Activated CD4-positive, alpha-beta T cell treated with anti-CD3 and anti-CD28 coated beads, Interleukin-2, amount 50 U/mL, for 1 hour (primary cell): ENCODE measurements around the gene LRCH1.

Experiments used
- DNase-seq: peaks from one replicate; pipeline ENCODE4 v3.0.0-alpha.2; 2020

The LRCH1 gene

GRCh38 chr13:46595136-46595884 is 42.3 kb downstream of the LRCH1 start:
- no peak for DNase-seq

GRCh38 chr13:46595885-46596275 is 42.9 kb downstream of the LRCH1 start:
- DNase-seq: no peak

GRCh38 chr13:46596466-46596865 is 43.5 kb downstream of the LRCH1 start:
- DNase-seq: no peak

GRCh38 chr13:46598140-46598819 is 45.3 kb downstream of the LRCH1 start:
- DNase-seq: no peak

- DNase-seq: no peak
Observed at GRCh38 chr13:46598820-46599180, 45.8 kb downstream of the LRCH1 start.

GRCh38 chr13:46600943-46601311 is 48.0 kb downstream of the LRCH1 start:
- DNase-seq: no peak

- DNase-seq: no peak
Observed at GRCh38 chr13:46602531-46602930, 49.6 kb downstream of the LRCH1 start.

- no peak for DNase-seq
Observed at GRCh38 chr13:46603165-46603603, 50.2 kb downstream of the LRCH1 start.

GRCh38 chr13:46604226-46604990 is 51.4 kb downstream of the LRCH1 start:
- no peak for DNase-seq

GRCh38 chr13:46605076-46605824 is 52.3 kb downstream of the LRCH1 start:
- no peak for DNase-seq

- no peak for DNase-seq
Observed at GRCh38 chr13:46605825-46606554, 53.0 kb downstream of the LRCH1 start.

GRCh38 chr13:46606970-46607369 is 54.0 kb downstream of the LRCH1 start:
- DNase-seq: no peak

- DNase-seq: no peak
Observed at GRCh38 chr13:46607768-46608564, 55.0 kb downstream of the LRCH1 start.

GRCh38 chr13:46609052-46609451 is 56.1 kb downstream of the LRCH1 start:
- no peak for DNase-seq

- DNase-seq: no peak
Observed at GRCh38 chr13:46609726-46610125, 56.8 kb downstream of the LRCH1 start.

- no peak for DNase-seq
Observed at GRCh38 chr13:46612267-46612666, 59.3 kb downstream of the LRCH1 start.

- no peak for DNase-seq
Observed at GRCh38 chr13:46613409-46614049, 60.6 kb downstream of the LRCH1 start.

GRCh38 chr13:46614582-46614981 is 61.6 kb downstream of the LRCH1 start:
- DNase-seq: no peak

GRCh38 chr13:46615888-46616531 is 63.0 kb downstream of the LRCH1 start:
- DNase-seq: no peak

GRCh38 chr13:46617229-46617721 is 64.3 kb downstream of the LRCH1 start:
- no peak for DNase-seq
